Activated T-cell treated with anti-CD3 and anti-CD28 coated beads, Interleukin-2, amount 50 U/mL, for 48 hours (primary cell): Measurements from ENCODE around the gene FBH1.
A peak's percentile ranks its signal among the peaks of the same experiment; 100 is the strongest.
"Not testable (repeated sequence)": the region's sequence is repeated elsewhere in the genome, so short reads cannot be mapped to it uniquely, and the experiment has no call there.

Source experiments
- DNase-seq, 2 experiments: peaks; one replicate each; pipeline ENCODE4 v3.0.0-alpha.2; 2020

Gene FBH1

DNA sequence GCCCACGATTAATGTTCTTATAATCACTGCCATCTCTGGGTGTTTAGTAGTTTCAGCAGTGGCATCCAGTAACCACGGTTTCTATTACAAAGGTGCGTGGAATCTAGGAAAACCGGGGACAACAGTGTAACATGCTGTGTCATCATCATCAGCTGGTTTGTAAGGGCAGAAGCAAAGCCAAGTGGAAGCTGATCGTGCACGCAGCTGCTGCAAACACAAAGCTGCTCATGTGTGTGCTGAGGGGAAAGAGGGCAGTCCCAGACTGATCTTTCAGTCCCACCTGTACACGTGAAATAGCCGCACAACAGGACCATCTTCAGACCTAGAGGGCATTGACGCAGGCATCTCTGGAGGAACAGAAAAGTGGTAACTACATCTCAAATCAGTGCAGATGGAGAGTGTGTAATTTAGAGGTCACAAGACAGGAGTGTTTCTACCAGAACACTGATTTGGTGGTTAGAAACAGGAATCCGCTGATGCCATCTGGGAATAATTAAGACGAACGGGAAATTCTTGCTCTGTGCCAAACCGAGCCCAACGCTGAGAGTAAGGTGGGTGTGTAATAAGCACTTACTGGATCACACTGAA lies 13.8 kb upstream of the FBH1 start:
- DNase-seq = no peak

DNA sequence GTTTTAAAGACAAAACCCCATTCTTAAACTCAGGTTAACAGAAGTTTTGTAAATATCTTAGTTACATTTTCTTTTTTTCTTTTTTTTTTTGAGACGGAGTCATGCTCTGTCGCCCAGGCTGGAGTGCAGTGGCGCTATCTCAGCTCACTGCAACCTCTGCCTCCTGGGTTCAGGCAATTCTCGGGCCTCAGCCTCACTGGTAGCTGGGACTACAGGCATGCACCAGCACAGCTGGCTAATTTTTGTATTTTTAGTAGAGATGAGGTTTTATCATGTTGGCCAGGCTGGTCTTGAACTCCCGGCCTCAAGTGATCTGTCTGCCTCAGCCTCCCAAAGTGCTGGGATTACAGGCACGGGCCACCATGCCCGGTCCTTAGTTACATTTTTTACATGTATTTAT lies 13.0 kb upstream of the FBH1 start:
- DNase-seq = not testable (repeated sequence)

DNA sequence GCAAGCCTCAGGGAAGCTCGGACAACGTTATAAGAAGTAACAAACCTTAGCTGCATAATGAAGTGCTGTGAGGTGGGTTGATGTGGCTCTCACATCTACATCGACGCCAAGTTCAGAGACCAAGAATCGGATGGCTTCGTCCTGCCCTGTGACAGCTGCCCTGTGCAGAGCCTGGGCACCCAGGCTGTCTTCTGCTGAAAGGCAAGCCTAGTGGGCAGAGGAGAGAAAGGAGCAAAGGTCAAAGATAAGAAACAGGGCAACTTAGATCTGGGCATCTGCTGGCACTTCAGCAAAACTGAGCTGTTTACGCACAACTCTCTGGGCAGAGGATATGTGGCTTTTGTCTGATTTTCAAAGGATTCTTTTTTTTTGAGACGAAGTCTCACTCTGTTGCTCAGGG lies 7.1 kb upstream of the FBH1 start:
- no peak for DNase-seq

GRCh38 chr10:5885619-5886018 lies 4.4 kb upstream of the FBH1 start:
- DNase-seq = no peak

GRCh38 chr10:5887029-5887428 lies 3.0 kb upstream of the FBH1 start:
- DNase-seq = no peak

GRCh38 chr10:5887641-5888040 lies 2.4 kb upstream of the FBH1 start:
- no peak for DNase-seq

GRCh38 chr10:5888351-5888750 lies 1.7 kb upstream of the FBH1 start:
- no peak for DNase-seq

- peak; percentile 60 to 67 for DNase-seq
Observed at GRCh38 chr10:5888843-5889623, 1.0 kb upstream of the FBH1 start.

DNA sequence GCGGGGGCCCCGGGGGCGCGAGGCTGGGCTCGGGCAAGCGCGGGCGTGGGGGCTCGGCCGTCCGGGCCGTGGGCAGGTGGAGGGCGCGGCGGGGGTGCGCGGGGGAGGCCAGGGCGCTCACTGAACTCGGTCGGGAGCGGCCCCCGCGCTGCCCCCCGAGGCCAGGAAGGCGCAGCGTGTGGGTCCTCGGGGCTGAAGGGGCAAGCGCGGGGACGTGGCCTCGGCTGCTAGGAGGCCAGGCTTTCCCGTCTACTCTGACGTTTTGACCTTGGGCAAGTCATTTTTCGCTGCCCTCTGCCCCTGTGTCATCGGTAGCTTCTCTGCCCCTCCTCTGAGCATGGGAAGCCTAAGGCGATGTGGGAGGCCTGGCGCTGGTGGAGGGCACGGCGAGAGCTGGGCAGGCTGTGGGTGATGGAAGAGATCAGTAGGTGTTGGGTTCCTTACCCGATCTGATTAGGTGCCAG lies 441 bp downstream of the FBH1 start:
- peak; percentile 56 to 60 for DNase-seq

- no peak for DNase-seq
Observed at GRCh38 chr10:5891009-5891408, 966 bp downstream of the FBH1 start.

DNA sequence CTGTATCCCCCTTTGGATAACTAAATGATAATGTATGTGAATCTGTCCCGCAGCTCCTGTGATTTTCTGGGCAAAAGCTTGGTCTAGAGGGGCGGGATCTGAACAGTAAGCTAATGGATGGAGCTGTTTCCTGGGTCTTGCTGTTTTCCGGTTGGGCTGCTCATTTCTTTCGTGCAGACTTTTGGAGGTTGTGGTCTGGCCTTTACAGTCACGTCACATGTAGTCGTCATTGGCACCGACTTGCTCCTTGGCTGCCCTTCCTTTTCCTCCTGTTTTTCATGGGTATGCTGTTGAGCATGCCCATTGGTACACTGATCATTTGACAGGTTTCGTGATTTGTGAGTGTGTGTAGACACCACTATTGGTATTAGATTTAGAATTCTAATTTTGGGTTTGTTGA lies 2.0 kb downstream of the FBH1 start:
- DNase-seq = no peak

DNA sequence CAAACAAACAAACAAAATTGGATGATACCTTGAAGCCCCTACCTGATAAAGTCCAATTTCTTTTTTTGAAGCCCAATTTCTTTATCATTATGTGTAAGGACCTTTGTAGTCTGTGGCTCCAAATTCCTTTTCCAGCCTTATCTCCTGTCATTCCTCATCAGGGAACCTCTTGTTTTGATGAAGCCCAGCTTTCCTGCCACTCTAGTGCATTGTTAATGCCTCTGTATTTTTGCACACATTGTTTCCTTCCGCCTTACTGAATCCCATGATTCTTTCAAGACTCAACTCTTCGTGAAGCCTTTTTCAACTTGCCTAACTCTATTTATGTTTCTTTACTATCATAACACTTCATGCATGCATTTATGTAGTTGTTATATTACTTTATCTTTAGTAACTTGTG lies 3.3 kb downstream of the FBH1 start:
- DNase-seq = no peak

DNA sequence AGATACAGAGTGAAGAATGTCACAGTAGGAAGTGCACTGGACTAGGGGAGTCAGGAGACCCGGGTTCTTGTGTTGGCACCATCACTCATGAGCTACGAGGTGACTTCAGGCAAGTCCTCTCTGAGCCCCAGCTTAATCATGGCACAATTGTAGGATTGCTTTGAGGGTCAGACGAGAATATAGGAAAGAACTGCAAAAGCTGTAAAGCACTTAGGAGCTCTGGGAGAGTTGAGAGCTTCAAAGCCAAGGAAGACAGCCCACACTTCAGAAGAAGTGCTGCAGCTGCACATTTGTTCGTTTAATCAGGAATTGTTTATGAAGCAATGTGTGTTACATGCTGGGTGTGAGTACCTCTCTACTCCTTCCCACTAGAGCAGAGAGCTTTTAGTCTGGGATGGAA lies 4.4 kb downstream of the FBH1 start:
- DNase-seq = no peak

- DNase-seq = no peak
Observed at GRCh38 chr10:5894873-5895272, 4.8 kb downstream of the FBH1 start.

DNA sequence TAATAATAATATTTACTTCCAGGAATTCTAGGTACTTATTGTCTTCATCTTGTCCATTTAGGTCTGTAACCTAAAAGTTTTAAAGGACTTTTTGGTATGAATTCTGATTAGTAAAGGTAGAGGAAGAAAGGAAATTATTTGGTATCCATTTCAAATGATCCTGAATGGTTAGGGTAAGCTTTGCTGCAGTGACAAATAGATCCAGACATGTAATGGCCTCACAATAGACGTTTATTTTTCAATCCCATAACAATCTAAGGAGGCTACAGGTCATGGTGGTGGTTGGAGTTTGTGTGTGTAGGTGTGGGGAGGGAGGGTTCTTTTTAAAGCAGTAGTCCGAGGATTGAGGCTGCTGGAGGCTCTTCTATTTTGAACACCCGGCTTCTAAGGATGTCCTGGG lies 5.3 kb downstream of the FBH1 start:
- no peak for DNase-seq

GRCh38 chr10:5895804-5896203 lies 5.8 kb downstream of the FBH1 start:
- DNase-seq = no peak

GRCh38 chr10:5896208-5897052 lies 6.4 kb downstream of the FBH1 start:
- no peak for DNase-seq

GRCh38 chr10:5897053-5897340 lies 7.0 kb downstream of the FBH1 start:
- no peak for DNase-seq

- no peak for DNase-seq
Observed at GRCh38 chr10:5897504-5897903, 7.5 kb downstream of the FBH1 start.

DNA sequence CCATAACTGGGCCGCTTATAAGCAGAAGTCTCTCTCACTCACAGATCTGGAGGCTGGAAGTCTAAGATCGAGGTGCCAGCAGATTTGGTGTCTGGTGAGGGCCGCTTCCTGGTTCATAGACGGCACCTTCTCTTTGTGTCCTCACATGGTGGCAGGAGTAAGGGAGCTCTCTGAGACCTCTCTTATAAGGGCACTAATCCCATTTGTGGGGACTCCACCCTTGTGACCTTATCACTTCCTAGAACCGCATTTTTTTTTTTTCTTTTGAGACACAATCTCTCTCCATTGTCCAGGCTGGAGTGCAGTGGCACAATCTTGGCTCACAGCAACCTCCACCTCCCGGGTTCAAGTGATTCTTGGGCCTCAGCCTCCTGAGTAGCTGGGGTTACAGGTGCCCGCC lies 8.1 kb downstream of the FBH1 start:
- no peak for DNase-seq

DNA sequence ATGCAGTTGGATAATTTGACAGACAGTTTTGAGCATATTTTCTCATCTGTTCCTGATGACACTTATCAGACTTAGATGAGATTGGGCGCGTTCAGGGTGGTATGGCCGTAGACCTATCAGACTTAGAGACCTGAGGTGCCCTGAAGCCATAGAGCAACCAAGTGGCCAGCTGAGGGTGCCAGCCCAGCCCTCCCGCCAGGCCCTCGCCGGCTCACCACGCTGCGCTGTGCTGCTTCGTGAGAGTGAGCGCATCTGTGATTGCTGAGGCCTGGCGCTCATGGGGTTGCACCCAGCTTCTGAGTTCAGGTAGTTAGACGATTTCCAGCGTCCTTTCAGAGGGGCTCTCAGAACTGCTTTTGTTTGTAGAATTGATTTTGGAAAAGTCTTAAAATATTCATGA lies 10.2 kb downstream of the FBH1 start:
- no peak for DNase-seq

- no peak for DNase-seq
Observed at GRCh38 chr10:5902511-5903274, 12.7 kb downstream of the FBH1 start.

GRCh38 chr10:5903563-5903962 lies 13.5 kb downstream of the FBH1 start:
- no peak for DNase-seq
